GM21786 (cell line): ENCODE results near the gene UBAC1.
"Not testable (repeated sequence)": the region's sequence is repeated elsewhere in the genome, so short reads cannot be mapped to it uniquely, and the experiment has no call there.

Source experiments
- ATAC-seq: cut with Tn5 transposase; IDR thresholded peaks from one replicate; pipeline ENCODE4 v1.9.1; 2021; ENCODE audit not compliant: unreplicated experiment

UBAC1 gene

DNA sequence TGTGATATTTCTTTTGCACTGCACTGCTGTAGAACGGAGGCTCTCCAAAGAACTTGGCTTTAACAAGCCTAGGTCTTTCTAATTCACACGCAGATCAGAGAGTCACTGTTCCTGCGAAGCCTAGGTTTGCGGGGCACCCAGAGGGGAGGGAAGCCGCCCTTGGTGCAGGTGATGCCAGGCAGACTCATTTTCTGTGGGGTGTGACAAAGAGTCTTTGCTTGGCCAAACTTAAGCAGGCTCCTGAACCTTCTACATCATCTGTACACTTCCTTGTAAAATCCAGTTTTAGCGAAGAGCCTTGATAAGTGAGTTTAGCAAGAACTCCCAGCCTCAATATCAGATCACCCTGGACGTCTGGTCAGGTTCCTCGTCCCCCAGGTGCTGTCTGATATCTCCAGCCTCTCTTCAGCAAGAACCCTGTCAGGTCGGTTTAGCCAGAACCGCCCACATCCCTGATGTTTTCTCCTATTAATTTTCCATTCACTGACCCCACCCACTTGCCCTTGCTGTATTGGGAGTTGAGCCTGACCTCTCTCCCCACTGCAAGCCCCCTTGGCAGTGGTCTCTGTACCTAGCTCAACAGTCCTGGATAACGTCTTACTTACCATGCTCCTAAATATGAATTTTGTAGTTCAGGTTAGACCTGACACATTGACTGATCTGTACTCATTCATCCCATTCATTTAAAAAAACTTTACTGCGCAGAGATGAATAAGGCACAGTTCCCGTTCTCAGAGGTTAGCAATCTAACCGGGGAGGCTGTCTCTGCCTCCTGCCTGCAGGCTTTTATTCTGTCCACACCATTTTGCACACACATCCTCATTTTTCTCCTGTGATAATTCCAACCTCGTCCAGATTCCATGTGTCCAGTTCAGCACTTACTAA is 880 bp upstream of the UBAC1 start:
- ATAC-seq, result no peak

GRCh38 chr9:135960411-135961276 is 529 bp downstream of the UBAC1 start:
- no peak for ATAC-seq

- ATAC-seq, result no peak
Measured at GRCh38 chr9:135959814-135960213, 1.4 kb downstream of the UBAC1 start.

DNA sequence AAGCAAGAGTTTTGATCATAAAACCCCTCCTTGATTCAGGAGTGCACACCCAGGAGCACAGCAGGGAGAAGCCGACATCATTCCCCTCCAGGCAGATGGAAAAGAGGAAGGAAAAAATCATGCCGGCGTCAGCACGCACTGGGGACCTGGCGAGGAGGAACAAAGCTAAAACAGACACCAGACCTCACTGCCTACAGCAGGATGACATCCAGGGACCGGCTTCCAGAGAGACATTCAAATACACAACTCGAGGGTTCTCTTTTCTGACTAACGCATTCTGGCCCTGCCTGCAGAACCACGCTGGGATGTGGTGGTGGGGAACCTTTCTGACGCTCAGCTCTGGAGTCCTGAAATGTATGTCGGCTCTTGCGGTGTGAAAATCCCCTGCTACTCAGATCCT is 2.7 kb downstream of the UBAC1 start:
- no peak for ATAC-seq

DNA sequence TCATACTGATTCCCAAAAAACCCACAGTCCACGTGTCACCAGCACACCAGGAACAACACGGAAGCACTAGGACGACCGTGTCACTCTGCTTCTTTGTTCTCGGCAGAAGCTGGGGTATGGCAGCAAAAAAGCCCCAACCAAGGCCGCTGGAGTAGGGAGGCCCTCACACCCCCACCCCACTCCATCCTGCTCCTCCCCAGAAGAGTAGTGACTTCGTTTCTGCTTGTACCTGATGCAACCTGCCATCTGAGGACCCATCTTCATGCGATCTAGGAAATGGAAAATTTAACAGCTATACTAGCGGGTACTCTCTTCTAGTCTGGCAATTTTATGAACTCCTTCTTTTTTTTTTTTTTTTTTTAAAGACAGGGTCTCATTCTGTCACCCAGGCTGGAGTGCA is 3.7 kb downstream of the UBAC1 start:
- ATAC-seq, result no peak

DNA sequence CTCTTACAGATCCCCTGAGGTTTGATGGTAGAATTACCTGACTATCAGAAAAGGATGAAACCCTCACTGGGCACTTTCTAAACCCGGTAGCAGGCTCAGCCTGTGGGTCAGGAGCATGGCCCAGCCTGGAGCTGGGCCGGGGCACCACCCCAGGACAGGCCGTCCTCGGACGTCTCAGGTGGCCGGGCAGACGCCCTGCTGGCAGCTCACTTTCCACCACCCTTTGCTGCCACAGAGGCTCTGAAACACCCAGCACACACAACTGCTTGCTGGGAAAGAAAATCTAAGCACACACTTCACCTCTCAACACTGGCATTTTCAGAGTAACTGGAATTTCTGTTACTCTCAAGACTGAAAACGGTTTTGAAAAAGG is 4.4 kb downstream of the UBAC1 start:
- ATAC-seq, result no peak

GRCh38 chr9:135955934-135956801 is 5.0 kb downstream of the UBAC1 start:
- no peak for ATAC-seq

DNA sequence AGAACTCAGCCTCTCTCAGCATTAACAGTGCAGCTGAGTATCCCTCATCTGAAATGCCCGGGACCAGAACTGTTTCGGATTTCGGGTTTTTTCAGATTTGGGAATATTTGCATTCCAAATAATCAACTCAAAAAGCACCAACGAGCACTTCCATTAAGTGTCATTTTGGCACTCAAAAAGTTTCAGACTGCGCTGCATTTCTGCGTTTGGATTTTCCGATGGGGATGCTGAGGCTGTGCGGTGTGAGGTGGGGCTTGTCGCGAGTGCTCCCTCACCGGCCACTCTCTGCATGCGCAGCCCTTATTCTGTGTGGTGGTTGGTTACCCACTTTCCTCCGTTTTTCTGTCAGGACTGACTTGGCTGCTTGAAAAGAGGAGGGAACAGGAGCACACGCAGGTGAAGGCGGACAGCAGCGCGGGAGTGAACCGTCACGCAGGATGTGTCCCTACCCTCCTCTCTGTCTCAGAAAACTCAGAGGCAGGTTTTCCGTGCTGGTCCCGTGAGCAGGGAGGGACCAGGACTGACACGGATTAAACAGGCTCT is 8.4 kb downstream of the UBAC1 start:
- no peak for ATAC-seq

- ATAC-seq, result no peak
Measured at GRCh38 chr9:135951889-135952663, 9.1 kb downstream of the UBAC1 start.

DNA sequence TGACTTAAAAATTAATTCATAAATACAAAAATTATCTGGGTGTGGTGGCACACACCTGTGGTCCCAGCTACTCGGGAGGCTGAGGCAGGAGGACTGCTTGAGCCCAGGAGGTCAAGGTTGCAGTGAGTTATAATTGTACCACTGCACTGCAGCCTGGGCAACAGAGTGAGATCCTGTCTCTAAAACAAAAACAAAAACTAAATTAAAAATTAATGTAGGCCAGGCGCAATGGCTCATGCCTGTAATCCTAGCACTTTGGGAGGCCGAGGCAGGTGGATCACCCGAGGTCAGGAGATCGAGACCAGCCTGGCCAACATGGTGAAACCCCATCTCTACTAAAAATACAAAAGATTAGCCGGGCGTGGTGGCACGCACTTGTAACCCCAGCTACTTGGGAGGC is 9.9 kb downstream of the UBAC1 start:
- ATAC-seq, result not testable (repeated sequence)

DNA sequence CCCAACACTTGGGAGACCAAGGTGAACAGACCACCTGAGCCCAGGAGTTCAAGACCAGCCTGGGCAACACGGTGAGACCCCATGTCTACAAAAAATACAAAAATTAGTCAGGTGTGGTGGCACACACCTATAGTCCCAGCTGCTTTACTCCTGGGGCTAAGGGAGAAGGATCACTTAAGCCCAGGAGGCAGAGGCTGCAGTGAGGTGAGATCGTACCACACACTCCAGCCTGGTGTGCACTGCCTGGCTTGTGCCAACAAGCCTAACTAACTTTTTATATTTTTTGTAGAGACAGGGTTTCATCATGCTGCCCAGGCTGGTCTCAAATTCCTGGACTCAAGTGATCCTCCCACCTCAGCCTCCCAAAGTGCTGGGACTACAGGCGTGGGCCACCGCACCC is 10.3 kb downstream of the UBAC1 start:
- ATAC-seq, result not testable (repeated sequence)

DNA sequence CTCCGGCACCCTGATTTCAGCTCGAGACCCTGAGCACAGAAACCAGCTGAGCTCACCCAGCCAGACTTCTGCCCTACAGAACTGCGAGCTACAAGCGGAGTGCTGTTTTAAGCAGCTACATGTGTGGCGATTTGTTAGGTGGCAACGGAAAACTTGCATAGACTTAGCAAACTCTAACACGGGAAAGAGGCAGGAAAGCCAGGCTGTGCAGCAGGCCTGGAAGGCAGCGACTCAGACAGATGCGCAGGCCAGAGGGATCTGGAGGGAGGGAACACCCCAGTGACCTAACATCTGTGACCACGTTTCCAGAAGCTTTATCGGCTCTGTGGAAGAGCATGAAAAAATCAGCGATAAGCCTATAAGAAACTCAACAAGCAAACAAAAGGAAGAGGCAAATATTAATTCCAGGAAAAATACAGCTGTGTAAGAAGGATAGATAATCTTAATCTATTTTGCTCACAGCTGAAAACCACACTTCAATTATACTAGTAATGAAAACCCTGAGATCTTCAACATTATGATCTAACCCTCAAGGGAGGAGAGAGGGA is 11.0 kb downstream of the UBAC1 start:
- no peak for ATAC-seq

- no peak for ATAC-seq
Measured at GRCh38 chr9:135949501-135950134, 11.6 kb downstream of the UBAC1 start.

- no peak for ATAC-seq
Measured at GRCh38 chr9:135948968-135949367, 12.2 kb downstream of the UBAC1 start.

DNA sequence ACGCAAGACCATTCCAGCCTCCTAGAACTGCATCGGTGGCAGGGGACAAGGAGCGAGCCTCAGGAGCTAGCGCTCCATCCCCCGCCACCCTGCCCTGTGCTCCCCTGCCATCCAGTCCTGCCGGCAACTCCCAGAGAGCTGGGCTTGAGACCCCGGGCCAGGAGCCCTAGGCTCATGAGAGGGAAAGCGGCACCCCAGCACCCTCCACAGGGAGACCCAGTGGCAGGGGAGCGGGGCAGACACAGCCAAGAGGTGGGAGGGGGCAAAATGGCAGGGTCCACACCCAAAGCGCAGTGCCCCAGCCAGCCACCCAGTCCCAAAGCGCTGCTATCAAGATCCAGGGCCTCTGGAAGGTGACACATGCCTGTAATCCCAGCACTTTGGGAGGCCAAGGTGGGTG is 12.7 kb downstream of the UBAC1 start:
- no peak for ATAC-seq

DNA sequence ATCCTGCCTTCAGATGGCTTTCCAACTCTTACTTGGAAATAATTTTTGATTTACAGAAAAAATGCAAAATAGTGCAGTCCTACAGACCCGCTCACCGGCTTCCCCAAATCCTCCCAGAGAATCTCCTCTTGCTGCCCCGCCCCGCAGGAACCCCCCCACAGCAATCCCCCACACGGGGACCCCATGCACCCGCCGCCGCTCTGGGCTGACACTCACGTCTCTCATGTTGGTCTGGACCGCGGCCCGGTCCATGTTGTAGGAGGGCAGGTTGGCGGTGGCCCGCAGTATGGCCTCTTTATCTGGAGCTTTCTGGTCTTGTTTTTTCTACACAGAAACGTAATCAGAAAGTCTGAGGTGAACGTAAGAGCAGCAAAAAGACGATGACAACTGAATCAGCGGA is 13.6 kb downstream of the UBAC1 start:
- ATAC-seq, result no peak

- not testable (repeated sequence) for ATAC-seq
Measured at GRCh38 chr9:135947105-135947504, 14.1 kb downstream of the UBAC1 start.

DNA sequence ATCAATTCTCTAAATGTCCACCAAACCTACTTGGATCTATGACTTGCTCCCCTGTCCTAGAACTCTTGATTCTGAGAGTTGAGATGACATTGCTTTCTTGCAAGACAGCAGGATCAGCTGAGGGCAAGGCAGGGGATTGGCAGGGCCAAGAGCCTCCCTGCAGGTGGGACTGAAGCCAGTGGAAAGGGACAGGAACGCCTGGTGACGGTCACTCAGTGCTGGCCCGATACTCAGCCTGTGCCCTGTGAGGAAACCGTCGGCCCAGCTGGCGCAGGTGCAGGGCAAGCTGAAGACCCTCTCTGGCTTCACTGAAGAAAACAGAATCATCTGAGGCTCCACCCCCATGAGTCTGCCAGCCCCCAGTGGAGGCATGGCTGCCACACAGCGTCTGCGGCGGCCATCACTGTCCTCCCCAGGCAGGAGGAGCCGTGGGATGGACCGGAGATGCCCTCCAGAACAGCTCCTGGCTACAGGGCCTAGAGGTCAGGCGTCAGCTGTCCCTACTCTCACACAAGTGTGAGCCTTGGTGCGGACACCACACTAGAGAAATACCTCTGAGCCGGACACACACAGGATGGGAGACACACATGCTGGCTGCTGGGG is 14.7 kb downstream of the UBAC1 start:
- ATAC-seq, result no peak

DNA sequence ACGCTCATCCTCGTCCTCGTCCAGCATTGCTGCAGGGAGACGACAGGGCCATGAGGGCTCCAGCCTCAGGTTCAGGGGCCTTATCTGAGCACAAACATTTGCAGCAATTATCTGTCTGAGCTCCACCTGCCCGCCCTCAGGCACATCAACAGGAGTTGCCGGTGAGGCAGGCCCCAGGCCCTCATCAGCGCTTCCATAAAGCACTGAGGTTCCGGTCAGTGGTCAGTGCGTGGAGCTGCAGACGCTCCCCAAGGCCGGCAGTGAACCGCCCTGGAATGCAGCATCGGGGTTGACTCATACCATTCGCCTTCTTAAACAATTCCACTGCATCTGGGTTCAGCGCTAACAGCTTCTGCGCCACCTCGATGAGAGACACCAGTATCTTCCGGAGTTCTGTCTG is 15.2 kb downstream of the UBAC1 start:
- no peak for ATAC-seq
